ENCODE measurements around the gene RABAC1. TPM values are rescaled to one million over a fixed set of nuclear protein-coding genes. Genes with fewer than 3 reads are reported as not detected.
"Not testable (repeated sequence)": the region's sequence is repeated elsewhere in the genome, so short reads cannot be mapped to it uniquely, and the experiment has no call there.

Gene RABAC1
- total RNA-seq, 6 donors from 2014 or later: 59.7 to 222 (median 163) TPM

DNA sequence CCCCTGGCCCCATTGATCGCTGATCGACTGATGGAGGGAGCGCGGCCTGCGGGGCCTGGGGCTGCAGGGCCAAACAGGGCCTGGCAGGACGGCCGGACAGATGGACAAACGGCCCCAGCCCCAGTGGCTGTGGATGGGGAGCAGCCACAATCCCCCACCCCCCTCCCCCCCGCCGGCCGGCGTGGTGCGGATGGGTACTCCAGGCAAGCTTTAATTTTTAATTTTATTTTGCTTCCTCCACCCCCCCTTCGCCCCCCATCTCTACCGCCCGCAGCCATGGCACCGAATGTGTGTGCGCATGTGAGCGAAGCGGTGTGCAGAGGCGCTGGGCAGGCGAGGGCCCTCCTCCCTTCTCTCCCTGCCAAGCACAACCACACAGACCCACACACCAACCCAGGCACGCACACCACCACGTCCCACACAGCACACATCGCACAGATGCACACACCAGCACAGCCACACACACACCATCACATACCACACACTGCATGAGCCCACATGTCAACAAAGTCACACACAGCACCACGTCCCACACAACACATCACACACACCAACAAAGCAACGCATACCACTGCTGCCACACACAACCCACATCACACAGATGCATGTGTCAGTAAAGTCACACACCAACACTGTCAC is 43.2 kb downstream of the RABAC1 start:
- H3K27ac ChIP-seq: no peak overlapping the region
- no peak for ATAC-seq (ENCODE audit: low FRiP score in 2 of 2)
- H3K27me3 ChIP-seq: peaks cover 0 to 41% (median 27%) of the 10 kb centered on the region in 4 donors
- WGBS, 2 donors: 42 to 56% methylated on average over 26 of the region's 27 CpGs
- no peaks in the 10 kb centered on the region for H3K9me3 ChIP-seq
- TF ChIP-seq POLR2A (IDR thresholded peaks at IDR 0.05): no peak
- TF ChIP-seq POLR2AphosphoS5 (IDR thresholded peaks at IDR 0.05): no peak
- H3K36me3 ChIP-seq: no peaks in the 10 kb centered on the region
- no peak overlapping the region for H3K4me3 ChIP-seq
- H3K4me1 ChIP-seq: peaks cover 5 to 31% (median 20%) of the 10 kb centered on the region in 4 donors
- peak in 1 of 2 donors; percentile 82 for DNase-seq

DNA sequence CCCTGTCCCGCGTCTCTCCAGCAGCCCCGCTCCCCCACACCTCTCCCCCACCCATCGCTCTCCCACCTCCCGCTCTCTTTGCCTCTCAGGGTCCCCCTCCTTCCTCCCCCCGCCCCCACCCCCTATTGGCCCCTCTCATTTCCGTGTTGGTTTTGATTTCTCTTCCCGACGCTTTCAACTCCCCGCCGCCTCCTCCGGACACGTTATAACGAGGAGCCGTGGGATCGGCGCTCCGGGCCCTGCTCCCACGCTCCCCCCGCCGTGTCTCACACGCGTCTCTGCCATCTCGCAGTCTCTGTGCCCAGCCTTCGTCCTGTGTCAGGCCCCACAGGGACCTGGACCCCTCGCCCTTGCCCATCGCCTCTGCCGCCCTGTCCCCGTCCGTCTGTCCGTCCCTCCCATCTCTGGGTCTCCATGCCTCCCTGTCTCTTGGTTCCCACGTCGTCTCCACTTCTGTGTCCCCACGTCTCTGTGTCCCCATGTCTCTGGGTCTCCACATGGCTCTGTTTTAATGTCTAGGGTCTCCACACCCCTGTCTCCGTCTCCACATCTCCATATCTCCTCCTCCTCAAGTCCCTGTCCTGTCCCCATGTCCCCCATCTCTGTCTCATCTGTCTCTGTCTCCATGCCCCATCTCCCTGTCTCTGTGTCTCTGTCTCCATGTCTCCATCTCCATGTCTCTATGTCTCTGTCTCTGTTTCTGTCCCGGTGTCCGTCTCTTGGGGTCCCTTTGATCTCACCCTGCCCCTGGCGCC is 43.9 kb downstream of the RABAC1 start:
- Histone ChIP-seq H3K27me3 (peaks cover 0 to 38% (median 25%) of the 10 kb centered on the region in 4 donors), H3K36me3 (no peaks in the 10 kb centered on the region), H3K4me3 (no peak overlapping the region), H3K4me1 (peaks cover 5 to 31% (median 20%) of the 10 kb centered on the region in 4 donors), H3K27ac (no peak overlapping the region), H3K9me3 (no peaks in the 10 kb centered on the region)
- ATAC-seq (ENCODE audit: low FRiP score in 2 of 2): no peak
- TF ChIP-seq, protein P1, sequence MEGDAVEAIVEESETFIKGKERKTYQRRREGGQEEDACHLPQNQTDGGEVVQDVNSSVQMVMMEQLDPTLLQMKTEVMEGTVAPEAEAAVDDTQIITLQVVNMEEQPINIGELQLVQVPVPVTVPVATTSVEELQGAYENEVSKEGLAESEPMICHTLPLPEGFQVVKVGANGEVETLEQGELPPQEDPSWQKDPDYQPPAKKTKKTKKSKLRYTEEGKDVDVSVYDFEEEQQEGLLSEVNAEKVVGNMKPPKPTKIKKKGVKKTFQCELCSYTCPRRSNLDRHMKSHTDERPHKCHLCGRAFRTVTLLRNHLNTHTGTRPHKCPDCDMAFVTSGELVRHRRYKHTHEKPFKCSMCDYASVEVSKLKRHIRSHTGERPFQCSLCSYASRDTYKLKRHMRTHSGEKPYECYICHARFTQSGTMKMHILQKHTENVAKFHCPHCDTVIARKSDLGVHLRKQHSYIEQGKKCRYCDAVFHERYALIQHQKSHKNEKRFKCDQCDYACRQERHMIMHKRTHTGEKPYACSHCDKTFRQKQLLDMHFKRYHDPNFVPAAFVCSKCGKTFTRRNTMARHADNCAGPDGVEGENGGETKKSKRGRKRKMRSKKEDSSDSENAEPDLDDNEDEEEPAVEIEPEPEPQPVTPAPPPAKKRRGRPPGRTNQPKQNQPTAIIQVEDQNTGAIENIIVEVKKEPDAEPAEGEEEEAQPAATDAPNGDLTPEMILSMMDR (IDR thresholded peaks at IDR 0.05): no peak
- TF ChIP-seq EP300 (IDR thresholded peaks at IDR 0.05) (no peak), POLR2AphosphoS5 (IDR thresholded peaks at IDR 0.05) (no peak), POLR2A (IDR thresholded peaks at IDR 0.05) (no peak)
- no peak for DNase-seq
- 7 to 9% methylated on average over 34 to 36 of the region's 38 CpGs for WGBS, 2 donors

DNA sequence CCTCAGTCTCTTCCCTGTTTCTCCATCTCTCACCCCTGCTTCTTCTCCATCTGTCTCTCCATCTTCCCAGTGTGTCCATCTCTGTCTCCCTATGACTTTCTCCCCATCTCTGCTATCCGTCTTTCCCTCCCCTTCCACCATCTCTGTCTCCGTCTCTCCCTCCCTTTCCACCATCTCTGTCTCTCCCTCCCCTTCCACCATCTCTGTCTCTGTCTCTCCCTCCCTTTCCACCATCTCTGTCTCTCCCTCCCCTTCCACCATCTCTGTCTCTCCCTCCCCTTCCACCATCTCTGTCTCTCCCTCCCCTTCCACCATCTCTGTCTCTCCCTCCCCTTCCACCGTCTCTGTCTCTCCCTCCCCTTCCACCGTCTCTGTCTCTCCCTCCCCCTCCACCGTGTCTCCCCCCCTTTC is 44.7 kb downstream of the RABAC1 start:
- H3K9me3 ChIP-seq; DNase-seq; H3K36me3 ChIP-seq; ATAC-seq (ENCODE audit: low FRiP score in 2 of 2); H3K27ac ChIP-seq; H3K4me3 ChIP-seq: not testable (repeated sequence)
- peaks cover 5 to 31% (median 20%) of the 10 kb centered on the region in 4 donors for H3K4me1 ChIP-seq
- H3K27me3 ChIP-seq: peaks cover 0 to 38% (median 25%) of the 10 kb centered on the region in 4 donors
- 15 to 25% methylated on average over 2 of the region's 5 CpGs for WGBS, 2 donors

DNA sequence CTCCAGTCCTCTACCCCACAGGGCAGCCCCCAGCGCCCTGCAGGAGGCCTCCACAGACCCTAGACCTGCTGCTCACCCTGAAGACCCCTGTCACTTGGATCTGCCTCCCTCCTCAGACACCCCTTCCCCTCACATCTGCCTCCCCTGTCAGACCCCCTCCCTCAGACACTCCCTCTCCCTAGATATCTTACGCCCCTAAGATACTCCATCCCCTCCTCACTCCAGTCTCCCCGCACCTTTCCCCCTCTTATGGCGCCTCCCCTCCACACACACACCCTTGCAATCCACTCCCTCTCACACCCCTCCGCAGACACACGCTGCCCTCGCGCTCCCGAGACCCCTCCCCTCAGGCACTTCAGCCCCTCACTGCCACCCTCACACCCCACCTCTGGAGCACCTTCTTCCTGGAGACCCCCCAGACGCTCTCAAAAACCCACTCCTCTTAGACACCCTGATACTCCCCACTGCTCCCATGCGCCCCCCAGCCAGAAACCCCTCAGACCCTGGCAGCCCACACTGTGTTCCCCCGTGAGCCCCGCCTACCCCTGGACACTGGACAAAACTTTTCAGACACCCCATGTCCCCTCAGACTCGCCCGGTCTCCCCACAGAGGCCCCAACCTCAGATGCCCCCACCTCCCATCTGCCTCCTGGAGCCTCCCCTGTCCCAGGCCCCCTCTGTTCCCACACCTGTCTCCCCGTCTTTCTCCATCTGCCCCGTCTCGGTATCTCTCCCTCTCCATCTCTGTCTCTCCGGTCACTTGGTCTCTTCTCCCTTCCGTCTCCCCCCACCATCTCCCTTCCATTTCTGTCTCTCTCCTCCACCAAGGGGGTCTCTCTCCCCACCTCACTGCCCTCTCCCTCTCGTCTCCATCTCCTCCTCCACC is 45.3 kb downstream of the RABAC1 start:
- TF ChIP-seq EP300 (IDR thresholded peaks at IDR 0.05) (no peak), POLR2AphosphoS5 (IDR thresholded peaks at IDR 0.05) (no peak), POLR2A (IDR thresholded peaks at IDR 0.05) (no peak)
- TF ChIP-seq, protein P1 (IDR thresholded peaks at IDR 0.05): no peak
- Histone ChIP-seq H3K4me1 (peaks cover 5 to 31% (median 20%) of the 10 kb centered on the region in 4 donors), H3K36me3 (no peaks in the 10 kb centered on the region)

DNA sequence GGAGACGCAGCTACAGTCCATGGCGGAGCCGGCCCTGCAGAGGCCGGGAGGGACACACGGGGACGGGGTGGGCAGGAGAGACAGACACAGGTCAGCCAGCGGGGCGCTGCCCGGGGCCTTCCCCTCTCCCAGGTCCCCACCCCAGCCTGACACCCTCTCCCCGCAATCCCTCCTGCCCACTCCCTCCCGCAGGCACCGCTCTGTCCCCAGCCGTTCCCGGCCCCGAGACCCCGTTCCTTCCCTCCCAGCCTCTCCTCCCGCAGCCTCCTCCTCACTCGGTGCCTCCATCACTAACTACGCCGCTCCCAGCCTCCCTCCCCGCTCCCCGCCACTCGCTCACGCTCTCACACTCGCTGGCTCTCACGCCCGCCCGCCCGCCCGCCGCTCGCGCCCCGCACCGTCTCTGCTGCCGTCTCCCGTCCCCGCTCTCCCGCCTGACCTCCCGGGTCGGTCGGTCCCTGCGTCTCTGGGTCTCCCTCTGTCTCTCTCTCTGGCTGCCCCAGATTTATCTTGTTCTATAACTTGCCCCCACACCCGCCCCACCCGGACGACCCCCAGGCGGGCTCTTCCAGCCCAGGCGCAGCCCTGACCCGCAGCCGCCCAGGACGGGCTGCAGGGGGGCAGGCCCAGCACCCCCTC is 46.1 kb downstream of the RABAC1 start:
- Histone ChIP-seq H3K4me1 (peaks cover 5 to 31% (median 20%) of the 10 kb centered on the region in 4 donors), H3K27me3 (peaks cover 0 to 38% (median 25%) of the 10 kb centered on the region in 4 donors), H3K36me3 (peaks cover 0 to 3% (median 1%) of the 10 kb centered on the region in 4 donors), H3K4me3 (no peak overlapping the region), H3K27ac (no peak overlapping the region), H3K9me3 (no peaks in the 10 kb centered on the region)
- DNase-seq (peak in 1 of 2 donors; percentile 85), ATAC-seq (ENCODE audit: low FRiP score in 2 of 2) (peak in 1 of 2 donors; percentile 14)
- TF ChIP-seq POLR2A (IDR thresholded peaks at IDR 0.05) (no peak), POLR2AphosphoS5 (IDR thresholded peaks at IDR 0.05) (no peak), EP300 (IDR thresholded peaks at IDR 0.05) (no peak)
- TF ChIP-seq, protein P1 (IDR thresholded peaks at IDR 0.05): no peak
- 3 to 4% methylated on average over 17 to 33 of the region's 51 CpGs for WGBS, 2 donors

More for the DNA sequence above, 45.3 kb downstream of the RABAC1 start:
- H3K27me3 ChIP-seq: peaks cover 0 to 38% (median 25%) of the 10 kb centered on the region in 4 donors
- H3K27ac ChIP-seq: no peak overlapping the region
- no peaks in the 10 kb centered on the region for H3K9me3 ChIP-seq
- H3K4me3 ChIP-seq: no peak overlapping the region
- no peak for DNase-seq
- no peak for ATAC-seq (ENCODE audit: low FRiP score in 2 of 2)
- WGBS, 2 donors: 10 to 13% methylated on average over 21 of the region's 21 CpGs
